GM12892 (cell line): Measurements from ENCODE around the gene TNP2.

Experiments
- DNase-seq: peaks from one replicate; pipeline ENCODE4 v3.0.0; 2011; ENCODE audit not compliant: insufficient read length
- FAIRE-seq: peaks from 2 replicates; lab custom pipeline; 2011; peaks lifted over from hg19 to GRCh38; lab: Jason Lieb, UNC
- POLR2A ChIP-seq: IDR thresholded peaks from 2 replicates; pipeline ENCODE4 v1.6.1; 2011; ENCODE audit warnings: low read depth, low read length, control low read depth
- POLR2AphosphoS5 ChIP-seq: IDR thresholded peaks from 2 replicates; pipeline ENCODE4 v1.6.1; 2011; ENCODE audit warnings: low read depth, low read length, control low read depth
- TAF1 ChIP-seq: IDR thresholded peaks from 2 replicates; pipeline ENCODE4 v1.6.1; 2011; ENCODE audit warnings: low read depth, mild to moderate bottlenecking, control low read depth, low read length, borderline replicate concordance

Gene TNP2

DNA sequence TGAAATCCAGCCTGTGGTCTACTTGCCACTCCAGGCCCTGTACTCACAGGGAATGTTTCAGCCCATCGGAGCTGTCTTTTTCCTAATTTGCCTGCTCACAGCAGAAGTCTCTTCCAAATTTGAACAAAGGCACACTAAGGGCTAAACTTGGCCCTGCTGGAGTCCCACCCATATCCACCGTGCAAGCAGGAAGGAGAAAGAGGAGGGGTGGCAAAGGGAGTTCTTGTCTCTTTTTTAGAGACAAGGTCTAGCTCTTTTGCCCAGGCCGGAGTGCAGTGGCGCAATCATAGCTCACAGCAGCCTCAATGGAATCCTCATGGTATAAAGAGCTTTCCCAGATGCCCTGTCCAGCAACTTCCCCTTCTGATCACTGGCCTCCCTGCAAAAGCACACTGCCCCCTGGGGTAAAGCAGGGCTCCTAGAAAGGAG lies 14.7 kb upstream of the TNP2 start:
- FAIRE-seq, result no peak
- DNase-seq, result no peak
- TF ChIP-seq POLR2AphosphoS5, result no peak
- no peak for TF ChIP-seq TAF1
- TF ChIP-seq POLR2A, result no peak

GRCh38 chr16:11280616-11281522 lies 11.7 kb upstream of the TNP2 start, which contains the start of gene PRM1:
PRM1 (minus strand) TSS chr16:11281330; CDS start chr16:11281238, 92 bp downstream.
- no peak for FAIRE-seq
- no peak for DNase-seq
- TF ChIP-seq POLR2AphosphoS5 (no peak), TAF1 (no peak), POLR2A (no peak)

DNA sequence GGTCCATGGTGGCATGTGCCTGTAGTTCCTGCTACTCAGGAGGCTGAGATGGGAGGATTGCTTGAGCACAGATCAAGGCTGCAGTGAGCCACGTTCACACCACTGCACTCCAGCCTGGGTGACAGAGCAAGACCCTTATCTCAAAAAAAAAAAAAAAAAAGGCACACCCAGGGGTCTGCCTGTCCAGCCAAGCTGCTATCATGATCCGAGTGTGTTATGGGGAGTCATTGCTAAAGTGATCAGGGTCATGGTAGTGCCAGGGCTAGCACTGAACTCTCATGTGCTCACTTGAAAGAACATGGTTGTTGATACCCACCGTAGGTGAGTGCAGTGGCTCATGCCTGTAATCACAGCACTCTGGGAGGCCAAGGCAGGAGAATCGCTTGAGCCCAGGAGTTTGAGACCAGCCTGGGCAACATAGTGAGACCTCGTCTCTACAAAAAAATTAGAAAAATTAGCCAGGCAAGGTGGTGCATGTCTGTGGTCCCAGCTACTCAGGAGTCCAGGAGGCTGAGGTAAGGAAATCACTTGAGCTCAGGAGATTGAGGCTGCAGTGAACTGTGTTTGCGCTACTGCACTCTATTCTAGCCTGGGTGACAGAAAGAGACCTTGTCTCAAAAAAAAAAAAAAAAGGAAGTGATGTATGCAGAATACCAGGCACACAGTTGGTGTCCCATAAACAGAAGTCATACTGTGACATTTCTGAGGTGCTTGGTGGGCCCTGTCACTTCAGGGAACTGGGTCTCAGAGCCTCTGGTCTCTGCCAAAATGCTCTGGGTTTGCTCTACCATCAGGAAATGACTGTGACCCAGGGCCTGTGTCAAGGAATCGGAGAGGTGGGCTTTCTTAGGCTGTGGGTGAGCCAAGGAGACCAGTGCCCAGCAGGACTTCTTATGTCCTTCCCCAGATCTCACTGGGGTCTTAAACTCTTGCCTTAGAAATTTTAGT lies 9.8 kb upstream of the TNP2 start:
- no peak for DNase-seq
- no peak for FAIRE-seq
- TF ChIP-seq POLR2AphosphoS5, result no peak
- TF ChIP-seq POLR2A, result no peak
- no peak for TF ChIP-seq TAF1

DNA sequence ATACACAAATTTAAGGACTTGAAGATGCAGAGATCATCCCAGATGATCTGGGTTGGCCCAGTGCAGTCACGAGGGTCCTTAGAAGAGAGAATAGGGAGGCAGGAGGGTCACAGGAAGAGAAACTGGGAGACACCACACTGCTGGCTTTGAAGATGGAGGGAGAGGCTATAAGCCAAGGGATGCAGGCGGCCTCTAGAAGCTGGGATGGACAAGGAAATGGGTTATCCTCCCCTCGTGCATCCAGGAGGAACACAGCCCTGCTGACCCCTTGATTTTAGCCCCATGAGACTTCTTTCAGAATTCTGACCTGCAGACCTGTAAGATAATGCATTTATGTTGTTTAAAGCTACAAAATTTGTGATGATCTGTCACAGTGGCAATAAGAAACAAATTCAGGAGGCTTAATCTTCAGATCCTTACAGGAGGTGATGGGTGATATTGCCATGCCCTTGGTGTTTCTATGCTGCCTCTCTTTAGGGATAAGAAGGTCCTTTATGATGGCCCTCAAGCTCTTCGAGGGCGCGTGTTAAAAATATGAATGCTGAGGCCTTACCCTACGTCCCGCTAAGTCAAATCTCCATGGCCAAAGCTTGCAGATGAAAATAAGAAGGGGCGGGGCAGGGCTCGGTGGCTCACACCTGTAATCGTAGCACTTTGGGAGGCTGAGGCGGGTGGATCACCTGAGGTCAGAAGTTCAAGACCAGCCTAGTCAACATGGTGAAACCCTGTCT lies 8.6 kb upstream of the TNP2 start:
- no peak for TF ChIP-seq POLR2A
- no peak for TF ChIP-seq TAF1
- DNase-seq (no peak), FAIRE-seq (no peak)

DNA sequence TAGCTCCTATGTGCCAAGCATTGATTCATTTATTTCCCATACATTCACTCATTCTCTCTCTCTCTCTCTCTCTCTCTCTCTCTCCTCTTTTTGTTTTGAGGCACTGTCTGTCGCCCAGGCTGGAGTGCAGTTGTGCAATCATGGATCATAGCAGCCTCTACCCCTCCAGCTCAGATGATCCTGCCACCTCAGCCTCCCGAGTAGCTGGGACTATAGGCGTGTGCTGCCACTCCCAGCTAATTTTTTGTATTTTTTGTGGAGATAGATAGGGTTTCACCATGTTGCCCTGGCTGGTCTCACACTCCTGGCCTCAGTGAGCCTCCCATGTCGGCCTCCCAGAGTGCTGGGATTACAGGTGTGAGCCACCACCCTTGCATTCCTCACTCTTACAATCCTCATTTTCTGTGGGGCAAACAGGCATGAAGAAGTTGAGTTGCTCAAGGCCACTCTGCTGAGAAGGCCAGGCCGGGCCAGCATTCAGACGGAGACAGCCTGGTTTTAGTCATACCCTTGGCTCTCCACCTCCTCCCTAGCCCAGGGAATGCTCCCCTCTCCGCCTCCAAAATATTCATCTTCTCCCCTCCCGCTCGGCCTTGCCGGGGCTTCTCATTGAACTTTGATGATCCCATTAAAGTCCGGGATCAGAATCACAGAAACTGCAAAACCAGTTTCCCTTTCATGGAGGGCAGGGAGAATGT lies 7.9 kb upstream of the TNP2 start:
- no peak for DNase-seq
- TF ChIP-seq POLR2AphosphoS5 (no peak), POLR2A (no peak)
- no peak for FAIRE-seq

GRCh38 chr16:11276143-11276895 lies 7.2 kb upstream of the TNP2 start, which contains the start of gene PRM2:
PRM2 (minus strand) TSS chr16:11276480; CDS start chr16:11276370, 110 bp downstream.
- DNase-seq (no peak), FAIRE-seq (no peak)
- TF ChIP-seq POLR2AphosphoS5 (no peak), TAF1 (no peak), POLR2A (no peak)

DNA sequence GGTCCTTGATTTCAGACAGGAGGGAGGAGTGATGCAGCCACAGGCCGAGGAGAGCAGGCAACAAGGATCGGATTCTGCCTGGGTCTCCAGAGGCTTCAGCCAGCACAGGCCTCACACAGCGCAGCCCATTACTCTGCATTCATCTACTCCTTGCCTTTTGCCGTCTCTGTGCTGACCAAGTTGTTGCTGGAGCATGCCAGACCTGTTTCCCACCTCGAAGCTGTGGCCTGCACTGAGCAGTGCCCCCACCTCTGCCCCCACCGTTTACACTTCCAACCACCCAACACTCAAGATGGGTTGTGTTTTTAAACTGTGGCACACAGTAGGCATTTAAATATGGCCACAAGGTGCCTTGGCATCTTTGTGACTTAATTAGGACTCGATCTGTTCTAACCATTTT lies 5.8 kb upstream of the TNP2 start:
- FAIRE-seq, result no peak
- DNase-seq, result no peak
- TF ChIP-seq POLR2A, result no peak
- no peak for TF ChIP-seq POLR2AphosphoS5
- no peak for TF ChIP-seq TAF1

DNA sequence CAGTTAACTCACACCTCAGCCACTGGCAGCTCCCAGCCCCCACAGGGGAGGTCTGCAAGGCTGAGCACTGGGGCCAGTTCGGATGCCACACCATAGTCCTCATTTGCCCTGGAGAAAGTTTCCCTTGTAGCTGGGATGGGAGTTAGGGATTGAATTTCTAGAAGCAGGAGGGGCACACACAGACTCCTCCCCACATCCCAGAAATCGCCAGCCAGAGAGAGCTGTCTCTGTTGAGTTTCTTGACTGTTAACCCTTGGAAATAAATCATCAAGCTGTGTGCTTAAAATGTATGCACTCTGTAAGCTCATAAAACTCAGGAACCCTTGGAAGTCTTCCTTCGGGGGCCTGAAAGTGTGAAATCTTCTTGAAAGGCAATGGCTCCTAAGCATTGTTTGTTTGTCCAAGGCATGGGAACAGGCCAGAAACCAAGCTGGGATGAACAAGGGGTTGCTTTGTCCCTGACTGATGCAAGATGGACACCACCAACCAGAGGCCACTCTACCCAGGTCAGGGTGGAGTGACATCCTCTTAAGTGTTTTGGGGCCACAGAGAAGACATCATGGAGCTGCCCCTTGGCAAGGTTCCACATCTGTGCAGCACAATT lies 4.7 kb upstream of the TNP2 start:
- TF ChIP-seq TAF1, result no peak
- DNase-seq (no peak), FAIRE-seq (no peak)

GRCh38 chr16:11272921-11273720 lies 4.0 kb upstream of the TNP2 start, which contains the start of gene PRM3:
PRM3 (minus strand) TSS chr16:11273629; CDS start chr16:11273595, 34 bp downstream.
- TF ChIP-seq POLR2A (no peak), TAF1 (no peak), POLR2AphosphoS5 (no peak)
- no peak for FAIRE-seq
- no peak for DNase-seq
